ENCODE data around the gene FILIP1. TPM values are rescaled to one million over a fixed set of nuclear protein-coding genes. Genes with fewer than 3 reads are reported as not detected.

Gene FILIP1
- total RNA-seq, 1 donor from 2014 or later, result 3.2 TPM

DNA sequence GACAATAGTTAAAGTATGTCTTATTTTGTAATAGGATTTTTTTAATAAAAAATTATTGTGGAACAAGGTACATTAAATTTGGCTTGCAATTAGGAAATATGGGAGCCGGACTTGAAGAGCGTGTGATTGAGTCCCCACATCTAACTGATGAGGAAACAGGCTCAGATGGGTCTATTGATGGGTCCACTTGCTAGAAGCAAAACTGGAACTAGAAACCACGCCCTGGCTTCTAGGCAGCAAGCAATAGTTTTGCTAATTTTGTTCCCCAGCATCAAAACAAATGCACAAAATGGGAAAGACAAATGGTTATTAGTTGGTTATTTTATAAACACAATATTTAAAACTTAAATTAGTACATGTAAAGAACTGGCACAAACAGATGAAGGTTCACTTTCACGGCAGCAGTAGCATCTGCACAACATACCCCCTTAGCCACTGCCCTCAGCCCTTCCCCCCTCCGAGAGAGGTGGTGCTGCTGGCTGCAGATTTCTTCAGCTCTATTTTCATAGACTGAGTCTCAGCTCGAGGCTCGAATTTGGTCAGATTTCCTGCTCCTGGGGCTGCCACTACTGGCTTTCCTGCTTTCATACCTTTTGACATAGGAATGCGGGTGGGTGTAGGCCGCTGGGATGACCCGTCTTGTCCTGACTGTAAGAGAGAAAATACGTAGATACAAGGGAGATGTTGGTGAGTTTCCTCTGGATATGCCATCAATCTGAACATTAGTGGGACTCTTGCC lies 185.2 kb downstream of the FILIP1 start:
- no peak overlapping the region for H3K27ac ChIP-seq
- H3K27me3 ChIP-seq, result no peaks in the 10 kb centered on the region
- TF ChIP-seq CTCF (IDR thresholded peaks at IDR 0.05), result no peak
- TF ChIP-seq POLR2A (IDR thresholded peaks at IDR 0.05), result no peak
- no peak for TF ChIP-seq POLR2AphosphoS5 (IDR thresholded peaks at IDR 0.05; ENCODE audit: insufficient read depth in 1 of 2, low read depth in 1 of 2)
- no peaks in the 10 kb centered on the region for H3K36me3 ChIP-seq
- no peaks in the 10 kb centered on the region for H3K4me1 ChIP-seq
- intact Hi-C loops (cut with DNase I), result no loop called here
- no peak overlapping the region for H3K4me3 ChIP-seq
- H3K9me3 ChIP-seq, result no peaks in the 10 kb centered on the region
- no peak for DNase-seq (ENCODE audit: extremely low spot score in 2 of 2)

- DNase-seq (ENCODE audit: extremely low spot score in 2 of 2), result no peak
- Histone ChIP-seq H3K27me3 (no peaks in the 10 kb centered on the region), H3K4me3 (no peak overlapping the region), H3K4me1 (no peaks in the 10 kb centered on the region), H3K27ac (no peak overlapping the region), H3K36me3 (no peaks in the 10 kb centered on the region), H3K9me3 (no peaks in the 10 kb centered on the region)
- TF ChIP-seq POLR2AphosphoS5 (IDR thresholded peaks at IDR 0.05; ENCODE audit: insufficient read depth in 1 of 2, low read depth in 1 of 2) (no peak), CTCF (IDR thresholded peaks at IDR 0.05) (no peak), POLR2A (IDR thresholded peaks at IDR 0.05) (no peak)
- intact Hi-C loops (cut with DNase I), result no loop called here
These were observed 186.1 kb downstream of the FILIP1 start for GRCh38 chr6:75307364-75308004.

GRCh38 chr6:75306064-75306463 lies 187.5 kb downstream of the FILIP1 start:
- Histone ChIP-seq H3K27ac (no peak overlapping the region), H3K4me1 (no peaks in the 10 kb centered on the region), H3K27me3 (no peaks in the 10 kb centered on the region), H3K4me3 (no peak overlapping the region), H3K36me3 (no peaks in the 10 kb centered on the region), H3K9me3 (no peaks in the 10 kb centered on the region)
- TF ChIP-seq POLR2AphosphoS5 (IDR thresholded peaks at IDR 0.05; ENCODE audit: insufficient read depth in 1 of 2, low read depth in 1 of 2) (no peak), POLR2A (IDR thresholded peaks at IDR 0.05) (no peak), CTCF (IDR thresholded peaks at IDR 0.05) (no peak)
- DNase-seq (ENCODE audit: extremely low spot score in 2 of 2), result no peak
- intact Hi-C loops (cut with DNase I), result no loop called here

DNA sequence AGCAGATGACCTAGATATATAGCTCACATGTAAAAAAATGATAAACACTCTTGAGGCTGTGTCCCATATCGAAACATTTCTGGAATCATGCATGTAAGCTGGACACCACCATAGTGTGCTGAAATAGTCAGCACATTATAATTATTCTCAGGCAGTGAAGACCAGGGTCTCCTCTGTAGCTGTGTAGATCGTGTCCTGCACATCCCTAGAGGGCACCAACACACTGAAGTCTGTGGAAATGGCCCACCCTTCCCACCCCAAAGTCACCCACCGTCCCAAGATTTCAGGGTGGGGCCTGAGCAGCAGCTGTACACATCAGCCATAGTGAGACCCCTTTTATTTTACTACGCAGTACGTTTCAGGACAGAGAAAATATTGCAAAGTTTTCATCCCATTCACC lies 188.0 kb downstream of the FILIP1 start:
- no peaks in the 10 kb centered on the region for H3K36me3 ChIP-seq
- no peak overlapping the region for H3K4me3 ChIP-seq
- no peaks in the 10 kb centered on the region for H3K4me1 ChIP-seq
- intact Hi-C loops (cut with DNase I), result no loop called here
- no peaks in the 10 kb centered on the region for H3K27me3 ChIP-seq
- DNase-seq (ENCODE audit: extremely low spot score in 2 of 2), result no peak
- no peak overlapping the region for H3K27ac ChIP-seq
- H3K9me3 ChIP-seq, result no peaks in the 10 kb centered on the region
- no peak for TF ChIP-seq POLR2A (IDR thresholded peaks at IDR 0.05)
- no peak for TF ChIP-seq POLR2AphosphoS5 (IDR thresholded peaks at IDR 0.05; ENCODE audit: insufficient read depth in 1 of 2, low read depth in 1 of 2)
- no peak for TF ChIP-seq CTCF (IDR thresholded peaks at IDR 0.05)

GRCh38 chr6:75302280-75302679 lies 191.3 kb downstream of the FILIP1 start:
- intact Hi-C loops (cut with DNase I), result no loop called here
- H3K4me1 ChIP-seq, result no peaks in the 10 kb centered on the region
- no peak for DNase-seq (ENCODE audit: extremely low spot score in 2 of 2)
- no peak overlapping the region for H3K27ac ChIP-seq
- no peaks in the 10 kb centered on the region for H3K36me3 ChIP-seq
- no peaks in the 10 kb centered on the region for H3K27me3 ChIP-seq
- no peak overlapping the region for H3K4me3 ChIP-seq
- H3K9me3 ChIP-seq, result no peaks in the 10 kb centered on the region
- TF ChIP-seq POLR2AphosphoS5 (IDR thresholded peaks at IDR 0.05; ENCODE audit: insufficient read depth in 1 of 2, low read depth in 1 of 2), result no peak
- no peak for TF ChIP-seq CTCF (IDR thresholded peaks at IDR 0.05)
- no peak for TF ChIP-seq POLR2A (IDR thresholded peaks at IDR 0.05)
